Stimulated activated CD4-positive, alpha-beta T cell treated with anti-CD3 and anti-CD28 coated beads, Interleukin-15, amount 100 ng/mL, for 48 hours (primary cell): ENCODE measurements around the gene OSTN.
"Not testable (repeated sequence)": the region's sequence is repeated elsewhere in the genome, so short reads cannot be mapped to it uniquely, and the experiment has no call there.

ENCODE experiments used
- DNase-seq, 2 donors: peaks; one replicate each; pipeline ENCODE4 v3.0.0-alpha.2; 2020; ENCODE audit warnings: low read depth in 2 of 2

OSTN gene

DNA sequence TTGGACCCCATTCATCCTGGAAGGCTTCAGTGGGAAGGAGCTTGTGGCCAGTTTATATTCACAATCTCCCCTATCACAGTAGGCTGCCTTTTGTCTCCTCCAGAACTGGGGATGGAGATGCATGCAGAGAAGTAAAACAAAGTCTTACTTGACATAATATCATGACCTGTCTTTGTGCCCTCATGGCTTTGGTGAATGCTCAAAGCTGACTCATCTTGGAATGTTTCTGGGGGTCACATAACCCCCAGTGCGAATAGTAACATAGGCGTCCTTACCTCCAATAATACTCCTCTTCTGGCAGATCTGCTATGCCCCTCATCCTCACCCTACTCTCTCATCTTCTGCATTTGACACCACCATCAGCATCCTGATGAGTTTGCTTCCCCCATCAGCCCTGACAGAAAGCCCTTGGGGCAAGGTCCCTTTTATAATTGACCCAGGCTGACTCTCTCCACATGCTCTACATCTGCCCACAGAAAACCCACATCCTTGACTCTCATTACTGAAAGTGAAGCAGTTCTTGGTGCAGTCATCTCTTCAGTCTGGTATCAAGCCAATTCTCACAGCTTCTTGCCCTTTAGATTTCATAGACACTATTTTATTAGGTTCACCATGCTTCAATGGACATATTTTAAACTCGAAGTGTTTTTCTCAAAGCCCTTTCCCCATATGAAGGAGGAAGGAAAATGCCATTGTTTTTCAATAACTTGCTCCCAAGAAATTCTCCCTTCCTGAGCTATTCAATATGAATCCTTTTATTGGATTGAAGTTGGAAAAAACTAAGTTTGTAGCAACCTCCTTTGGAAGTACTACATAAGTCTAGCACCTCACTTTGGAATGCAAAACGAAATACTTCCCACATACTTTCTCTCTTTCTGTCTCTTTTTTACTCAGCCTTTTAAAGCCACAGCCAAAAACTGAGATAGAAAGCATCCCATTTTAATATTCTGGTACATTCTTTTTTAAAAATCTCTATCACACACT, 36.6 kb downstream of the OSTN start:
- DNase-seq: no peak

DNA sequence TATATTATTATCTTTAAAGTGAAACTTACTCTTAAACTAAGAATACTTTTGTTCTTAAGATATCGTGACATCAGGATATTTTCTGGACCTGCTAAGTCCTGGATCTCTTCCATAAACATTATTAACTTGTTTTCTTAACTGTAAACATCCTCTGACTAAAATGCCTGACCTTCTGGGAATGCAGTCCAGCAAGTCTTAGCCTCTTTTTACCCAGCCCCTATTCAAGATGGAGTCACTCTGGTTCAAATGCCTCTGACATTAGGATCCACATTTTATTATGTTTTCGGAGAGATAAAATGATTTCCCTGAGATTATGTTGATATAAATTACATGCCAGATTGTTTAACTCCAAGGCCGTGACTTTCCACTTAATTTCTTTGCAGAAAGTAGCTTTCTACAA, 37.6 kb downstream of the OSTN start:
- no peak for DNase-seq

DNA sequence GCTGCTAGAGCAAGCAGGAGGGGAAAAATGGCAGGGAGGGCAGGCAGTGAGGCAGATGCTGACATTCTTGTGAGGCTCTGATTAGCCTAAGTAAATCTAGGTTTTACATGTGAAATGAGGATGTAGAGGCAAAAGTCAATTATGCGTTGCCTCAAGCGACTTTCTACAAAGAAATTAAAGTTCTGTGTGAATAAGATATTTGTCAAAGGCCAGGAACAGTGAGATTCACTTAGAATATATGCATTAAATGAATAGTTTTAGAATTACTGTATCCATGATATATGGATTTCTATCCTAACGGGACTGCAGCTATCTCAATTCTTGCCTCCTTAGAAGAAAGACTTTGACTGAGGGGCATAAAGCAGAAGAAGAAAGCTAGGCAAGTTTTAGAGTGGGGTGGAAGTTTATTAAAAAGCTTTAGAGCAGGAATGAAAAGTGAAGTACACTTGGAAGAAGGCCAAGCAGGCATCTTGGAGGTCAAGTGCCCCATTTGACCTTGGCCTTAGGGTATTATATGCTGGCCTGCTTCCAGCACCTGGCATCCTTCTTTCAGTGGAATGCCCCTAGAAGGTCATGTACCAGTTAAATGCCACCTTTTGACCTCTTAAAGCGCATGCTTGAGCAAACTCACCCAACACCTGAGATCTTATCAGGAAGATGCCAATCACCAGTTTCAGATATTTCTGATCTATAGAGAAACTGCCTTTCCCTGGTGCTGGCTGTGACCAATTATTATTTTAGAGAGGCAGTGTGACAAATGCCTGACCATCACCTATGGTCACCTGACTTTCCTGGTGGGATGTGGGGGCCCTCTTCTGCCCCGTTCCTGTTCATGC, 38.2 kb downstream of the OSTN start:
- no peak for DNase-seq

DNA sequence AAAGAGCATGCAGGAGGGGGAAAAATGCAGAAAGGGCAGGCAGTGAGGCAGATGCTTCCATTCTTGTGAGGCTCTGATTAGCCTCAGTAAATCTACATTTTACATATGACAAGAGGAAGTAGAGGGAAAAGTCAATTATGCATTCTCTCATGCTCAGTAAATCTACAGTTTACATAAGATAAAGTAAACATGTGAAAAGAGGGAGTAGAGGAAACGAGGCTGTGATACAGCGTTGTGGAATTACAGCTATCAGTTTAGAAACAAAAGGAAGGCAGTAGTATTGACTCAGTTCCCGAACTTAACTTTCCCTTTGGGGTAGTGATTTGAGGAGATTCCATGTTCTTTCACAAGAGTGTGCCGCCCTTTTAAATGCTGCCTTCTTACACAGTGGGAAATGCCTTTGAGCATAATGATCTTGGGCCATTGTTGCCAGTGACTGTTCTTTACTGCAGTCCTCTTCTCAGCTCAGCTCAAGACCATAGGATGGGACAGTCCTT, 39.3 kb downstream of the OSTN start:
- DNase-seq: no peak

DNA sequence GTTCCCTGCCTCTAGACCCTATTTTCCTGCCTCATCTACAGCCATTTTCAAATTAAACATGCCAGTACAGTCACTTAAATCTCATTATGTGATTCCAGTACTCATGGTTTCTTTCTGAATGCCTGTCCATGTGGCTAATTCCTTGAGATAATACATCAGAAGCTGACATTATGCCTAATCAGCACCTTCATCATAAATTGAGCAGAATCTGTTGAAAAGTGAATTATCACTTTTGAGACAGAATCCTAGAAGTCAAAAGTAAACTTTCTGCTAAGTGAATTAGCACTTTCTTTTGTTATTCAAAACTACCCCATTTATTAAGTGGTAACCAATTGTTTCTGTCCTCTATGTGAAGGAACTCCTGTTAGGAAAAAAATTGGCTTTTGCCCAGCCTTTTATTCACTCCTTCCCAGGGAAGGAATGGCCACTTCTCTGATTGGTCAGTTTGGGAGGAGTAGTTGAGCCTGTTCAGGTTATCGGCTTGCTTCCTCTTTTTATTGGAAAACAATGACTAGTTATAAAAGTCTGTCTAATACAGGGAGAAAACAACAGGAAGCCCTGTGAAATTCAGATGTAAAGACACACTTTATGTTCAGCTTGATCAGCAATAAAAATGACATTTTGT, 40.5 kb downstream of the OSTN start:
- no peak for DNase-seq

DNA sequence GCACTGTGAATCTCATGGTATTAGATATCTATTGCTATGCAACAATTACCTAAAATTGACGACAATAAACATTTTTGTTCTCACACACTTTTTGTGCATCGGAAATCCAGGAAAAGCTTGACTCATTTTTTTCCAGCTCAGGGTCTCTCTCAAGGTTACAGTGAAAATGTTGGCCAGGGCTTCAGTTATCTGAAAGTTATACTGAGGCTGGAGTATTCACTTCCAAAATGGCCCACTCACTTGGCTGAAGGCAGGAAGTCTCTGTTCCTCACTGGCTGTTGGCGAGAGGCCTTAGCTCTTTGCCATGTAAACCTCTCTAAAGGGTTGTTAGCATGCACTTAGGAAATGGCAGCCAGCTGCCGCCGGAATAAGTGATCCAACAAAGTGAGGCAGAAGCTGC, 41.4 kb downstream of the OSTN start:
- DNase-seq: no peak

DNA sequence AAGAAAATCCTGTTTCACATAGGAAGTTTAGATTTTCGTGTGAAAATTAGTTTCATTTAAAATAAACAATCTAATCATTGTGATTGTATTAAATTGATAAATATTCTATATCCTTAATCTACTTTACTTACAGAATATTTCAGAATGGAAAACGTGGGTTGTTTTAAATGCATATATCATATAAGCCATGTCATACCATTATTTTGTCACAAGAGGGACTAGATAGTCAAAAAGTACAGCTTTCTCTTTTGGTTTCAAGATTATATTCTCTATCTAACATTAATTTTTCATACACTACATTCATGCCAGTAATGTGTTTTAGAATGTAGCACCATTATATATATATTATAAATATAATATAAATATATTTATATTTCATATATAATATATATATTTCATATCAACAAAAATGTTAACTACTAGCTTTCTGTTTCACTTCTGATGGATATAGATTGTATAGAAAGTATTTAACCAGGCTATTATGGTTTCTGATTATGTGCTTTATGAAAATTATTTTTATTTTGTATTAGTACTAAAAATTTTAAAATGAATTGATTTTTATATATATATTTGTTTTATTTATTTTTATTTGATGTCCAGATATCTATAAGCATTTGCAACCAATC, 45.3 kb downstream of the OSTN start:
- DNase-seq: no peak

DNA sequence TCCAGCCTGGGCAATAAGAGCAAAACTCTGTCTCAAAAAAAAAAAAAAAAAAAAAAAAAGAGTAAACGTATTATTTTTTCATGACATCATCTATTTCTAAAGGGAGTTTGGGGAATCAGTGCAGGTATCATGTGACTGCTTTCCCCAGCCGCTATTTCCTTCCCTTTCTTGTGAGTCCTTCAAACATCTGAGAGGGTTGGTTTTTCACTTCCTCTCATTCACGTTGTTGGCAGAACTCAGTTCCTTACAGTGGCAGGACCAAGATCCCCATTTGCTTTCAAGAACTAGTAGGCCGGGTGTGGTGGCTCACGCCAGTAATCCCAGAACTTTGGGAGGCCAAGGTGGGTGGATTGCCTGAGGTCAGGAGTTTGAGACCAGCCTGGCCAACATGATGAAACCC, 47.0 kb downstream of the OSTN start:
- DNase-seq: not testable (repeated sequence)

DNA sequence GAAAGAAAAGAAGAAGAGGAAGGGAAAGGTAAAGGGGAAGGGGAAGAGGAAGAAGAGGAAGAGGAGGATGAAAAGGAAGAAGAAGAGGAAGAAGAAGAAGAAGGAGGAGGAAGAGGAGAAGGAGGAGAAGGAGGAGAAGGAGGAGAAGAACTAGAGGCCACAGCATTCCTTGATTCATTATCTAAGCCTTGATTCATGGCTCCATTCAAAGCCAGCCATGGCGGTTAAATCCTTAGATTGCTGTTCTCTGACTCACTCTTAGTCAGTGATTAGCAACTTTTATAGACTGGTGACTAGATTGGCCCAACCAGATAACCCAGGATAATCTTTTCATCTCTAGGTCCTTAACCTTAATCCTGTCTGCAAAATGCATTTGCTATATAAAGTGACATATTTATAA, 47.6 kb downstream of the OSTN start:
- DNase-seq: no peak

DNA sequence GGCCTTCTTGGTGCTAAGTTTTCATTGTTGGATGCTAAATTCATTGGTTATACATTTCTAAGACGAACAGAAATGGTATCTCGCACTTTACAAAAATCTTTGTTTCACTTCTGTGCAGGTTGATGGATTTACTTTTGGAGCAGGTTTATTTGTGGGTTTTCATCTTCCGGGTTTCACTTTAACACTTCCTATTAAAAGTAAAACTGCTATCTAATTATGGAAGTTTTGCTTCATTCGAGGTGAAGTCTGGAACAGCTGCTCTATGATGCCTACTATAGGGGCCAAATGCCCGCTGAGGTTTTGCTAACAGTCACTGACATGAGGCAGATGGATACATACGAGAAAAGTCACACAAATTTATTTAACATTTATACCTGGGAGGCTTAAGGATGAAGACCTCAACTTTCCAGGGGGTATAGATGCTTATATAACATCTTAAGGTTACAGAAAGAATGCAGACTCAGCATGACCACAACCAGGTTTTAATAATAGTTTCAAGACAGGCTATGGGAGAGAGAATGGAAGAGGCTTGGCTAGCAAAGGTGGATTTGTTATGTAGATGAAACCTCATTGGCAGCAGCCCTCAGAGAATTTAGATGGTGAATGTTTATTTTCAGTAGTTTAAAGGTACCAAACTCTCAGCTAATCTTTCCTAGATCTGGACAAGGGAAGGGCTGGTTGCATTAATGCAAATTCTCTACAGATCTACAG, 54.2 kb downstream of the OSTN start:
- no peak for DNase-seq

DNA sequence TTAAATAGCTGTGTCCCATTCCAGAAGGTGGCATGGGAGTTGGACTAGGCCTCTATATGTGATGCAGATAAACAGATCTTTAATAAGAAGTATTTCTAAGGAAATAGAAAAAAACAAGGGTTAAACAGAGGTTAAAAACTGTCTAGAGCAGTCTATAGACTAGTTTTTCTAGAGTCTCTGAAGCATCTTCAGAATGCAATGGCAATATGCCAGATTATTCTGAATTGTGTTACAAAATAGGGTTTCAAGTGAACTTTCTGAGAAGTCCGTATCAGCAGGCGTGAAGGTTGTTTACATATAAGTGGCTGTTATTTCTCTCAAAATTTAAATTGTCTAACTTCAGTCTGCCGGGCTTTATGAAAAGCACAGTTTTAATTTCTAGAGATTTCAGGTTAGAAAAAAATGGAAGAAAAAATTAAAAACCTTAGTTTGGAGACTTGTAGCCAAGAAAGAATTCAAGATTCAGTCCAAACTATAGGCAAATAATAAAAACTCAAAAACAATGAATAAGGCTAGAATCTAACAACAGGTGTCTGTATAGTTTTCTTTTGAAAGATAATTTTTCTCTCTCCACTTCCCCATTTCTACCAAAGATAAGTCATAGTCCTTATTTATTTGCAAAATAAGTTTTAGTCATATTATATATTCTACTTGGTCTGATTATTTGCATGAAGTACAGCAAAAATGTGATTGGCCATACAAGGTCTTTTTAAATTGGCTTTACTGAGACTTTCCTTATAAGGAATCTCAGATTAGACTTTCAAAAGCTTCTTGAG, 55.2 kb downstream of the OSTN start:
- DNase-seq: no peak

DNA sequence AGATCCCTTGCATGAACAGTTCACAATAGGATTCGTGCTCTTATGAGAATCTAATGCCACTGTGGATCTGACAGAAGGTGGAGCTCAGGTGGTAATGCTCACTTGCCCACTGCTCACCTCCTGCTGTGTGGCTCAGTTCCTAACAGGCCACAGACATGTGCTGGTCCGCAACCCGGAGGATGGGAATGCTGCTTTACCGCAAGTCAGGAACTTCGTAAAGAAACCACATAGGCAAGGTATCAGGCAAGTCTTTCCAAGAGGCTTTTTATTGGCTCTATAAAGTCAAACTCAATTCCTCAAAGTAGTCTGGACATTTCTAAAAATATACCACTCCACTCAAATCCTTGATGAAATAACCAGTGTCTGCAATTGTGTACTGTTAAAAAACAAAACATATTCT, 56.1 kb downstream of the OSTN start:
- no peak for DNase-seq

DNA sequence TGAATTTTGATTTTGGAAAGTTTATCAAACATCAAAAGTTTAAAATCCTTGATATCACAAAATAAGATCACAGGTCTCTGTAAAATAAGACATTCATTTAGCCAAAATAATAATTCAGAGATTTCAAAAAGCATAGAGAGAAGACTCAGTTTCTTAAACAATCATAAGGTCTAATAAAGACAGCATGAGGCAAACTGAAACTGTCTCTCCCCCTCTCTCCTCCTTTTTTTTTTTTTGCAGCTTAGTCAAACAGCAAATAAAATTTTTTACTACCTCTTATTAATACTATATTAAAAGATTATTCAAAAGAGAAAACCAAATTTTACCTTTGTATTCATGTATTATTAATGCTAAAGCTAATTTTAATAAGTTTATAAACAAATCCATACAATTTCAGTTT, 57.4 kb downstream of the OSTN start:
- DNase-seq: no peak

DNA sequence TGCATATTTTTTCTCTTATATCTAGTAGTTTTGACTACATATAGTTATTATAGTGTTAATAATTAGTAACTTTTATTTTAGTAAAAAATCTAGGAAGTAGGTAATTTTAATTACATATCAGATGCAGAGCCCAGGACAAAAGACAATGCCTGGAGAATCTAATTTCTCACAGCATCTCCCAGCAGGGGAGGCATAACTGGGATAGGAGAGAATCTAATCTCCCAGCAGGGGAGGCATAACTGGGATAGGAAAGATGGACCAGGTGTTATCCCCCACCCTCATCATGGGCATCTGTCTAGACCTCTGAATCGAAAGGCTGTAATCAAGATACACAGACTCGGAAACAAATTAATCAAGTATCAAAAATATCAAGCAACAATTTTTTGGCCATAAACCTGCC, 58.2 kb downstream of the OSTN start:
- no peak for DNase-seq

DNA sequence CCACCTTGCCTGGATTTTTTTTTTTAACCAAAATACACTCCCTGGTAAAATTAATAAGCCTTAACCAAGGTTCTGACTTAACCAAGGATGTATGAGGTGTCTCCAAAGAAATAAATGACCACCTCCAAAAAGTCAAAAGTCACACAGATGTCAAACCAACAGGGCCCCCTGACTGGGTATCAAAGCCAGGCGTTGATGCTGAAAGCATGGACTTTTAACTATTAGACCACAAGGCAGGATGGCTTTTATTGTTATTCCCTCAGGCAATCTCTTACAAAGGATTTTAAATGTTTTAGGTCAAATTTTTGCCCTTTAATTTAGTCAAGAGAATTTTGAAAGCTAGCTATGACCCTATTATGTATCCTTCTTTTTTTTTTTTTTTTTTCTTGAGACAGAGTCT, 60.4 kb downstream of the OSTN start:
- DNase-seq: no peak

DNA sequence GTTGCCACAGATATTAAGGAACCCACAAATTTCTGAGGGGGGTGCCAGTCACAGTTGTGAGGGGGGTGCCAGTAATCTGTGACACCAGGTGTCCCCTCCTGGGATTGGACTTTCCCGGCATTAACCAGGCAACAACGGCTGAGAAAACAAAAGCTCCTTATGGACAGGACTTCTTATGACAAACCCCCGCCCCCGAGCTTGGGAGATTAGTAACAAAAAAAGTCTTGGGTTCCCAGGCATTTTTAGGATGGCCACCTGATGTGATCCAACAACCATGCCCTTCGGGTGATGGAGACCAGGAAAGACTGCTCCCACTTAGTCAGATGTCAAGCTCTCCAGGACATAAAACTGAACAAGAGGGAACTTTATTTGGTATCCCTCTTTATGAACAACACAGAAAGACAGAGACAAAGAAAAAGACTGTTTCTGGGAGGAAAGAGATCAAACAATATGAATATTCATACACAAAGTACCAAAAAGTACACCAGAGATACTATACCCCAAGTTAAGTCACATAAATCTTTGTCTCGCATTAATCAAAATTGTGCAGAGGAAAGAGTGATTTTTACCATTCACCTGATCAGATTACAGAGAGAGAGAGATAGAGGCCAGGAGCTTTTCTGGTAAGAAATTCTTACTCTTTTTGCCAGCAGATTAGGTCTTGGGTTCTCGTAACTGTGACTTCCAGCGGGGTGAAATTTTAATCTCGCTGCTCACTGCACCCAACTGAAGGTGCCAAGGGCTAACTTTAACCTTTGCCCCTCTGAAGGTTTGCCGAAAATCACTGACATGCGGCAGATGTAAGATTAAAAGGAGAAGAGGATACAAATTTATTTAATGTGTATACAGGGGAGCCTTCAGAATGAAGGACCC, 61.6 kb downstream of the OSTN start:
- no peak for DNase-seq

DNA sequence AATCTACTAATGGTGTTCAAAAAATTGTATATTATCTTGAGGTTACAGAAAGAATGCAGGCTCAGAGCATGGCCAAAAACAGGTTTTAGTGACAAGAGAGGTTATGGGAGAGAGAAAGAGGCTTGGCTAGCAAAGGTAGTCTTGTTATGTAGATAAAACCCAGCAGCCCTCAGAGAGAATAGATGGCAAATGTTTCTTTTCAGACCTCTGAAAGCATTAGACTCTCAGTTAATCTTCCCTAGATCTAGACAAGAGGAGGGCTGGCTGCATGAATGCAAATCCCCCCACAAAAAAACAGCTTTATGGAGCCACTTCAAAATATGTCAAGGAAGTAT, 62.2 kb downstream of the OSTN start:
- DNase-seq: no peak

DNA sequence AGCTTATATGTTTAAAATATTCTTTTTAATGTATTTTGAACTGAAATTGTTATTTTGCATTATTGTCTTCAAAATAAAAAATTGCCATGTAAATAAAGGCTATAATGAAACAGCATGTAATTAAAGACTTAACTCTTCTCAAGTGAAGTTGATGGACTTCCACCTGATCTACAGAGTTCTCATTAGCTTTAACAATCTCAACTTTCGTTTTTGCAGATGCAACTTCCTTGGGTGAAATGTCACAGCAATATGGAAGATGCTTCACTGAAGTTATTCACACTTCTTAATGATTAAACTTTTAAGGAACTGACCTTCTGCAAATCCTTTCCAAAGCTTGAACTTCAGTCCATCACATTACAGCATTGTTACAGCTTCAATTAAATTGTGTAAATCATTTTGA, 63.6 kb downstream of the OSTN start:
- DNase-seq: no peak

DNA sequence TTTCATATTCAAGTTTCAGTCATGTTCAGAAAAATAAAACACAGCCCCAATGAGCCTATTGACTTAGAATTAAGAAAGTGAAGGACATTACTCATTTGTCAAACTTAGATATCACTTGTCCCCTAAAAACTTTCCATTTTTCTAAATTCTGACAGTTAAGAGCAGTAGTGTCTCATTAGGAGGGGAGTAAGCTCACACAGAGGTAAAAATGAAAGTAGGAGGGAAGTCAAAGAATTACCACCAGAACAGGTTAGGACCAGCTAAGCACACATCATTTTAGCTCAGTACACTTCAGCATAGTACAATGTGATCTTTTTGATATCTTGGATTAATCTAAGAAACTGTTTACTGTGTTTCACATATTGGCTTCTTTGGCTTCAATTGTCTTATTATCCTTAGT, 64.3 kb downstream of the OSTN start:
- DNase-seq: no peak

DNA sequence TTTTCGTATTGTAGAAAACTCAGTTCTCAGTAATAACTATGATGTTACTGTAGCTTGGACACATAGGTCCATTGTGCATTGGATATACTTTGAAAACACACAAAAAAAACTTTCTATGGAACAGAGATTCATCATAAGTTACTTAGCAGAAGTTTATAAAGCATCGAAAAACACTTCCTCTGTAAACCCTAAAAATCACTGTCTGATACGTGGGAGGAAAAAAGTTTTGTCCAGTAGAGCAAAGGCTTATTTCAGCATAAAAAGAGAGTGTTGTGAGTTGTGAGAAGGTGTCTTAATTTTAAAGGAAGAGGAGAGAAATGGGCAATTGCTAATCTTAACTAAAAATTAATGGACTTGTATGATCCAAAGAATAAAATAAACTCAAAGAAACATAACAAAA, 64.8 kb downstream of the OSTN start:
- DNase-seq: no peak
